GM18907 (cell line): Measurements from ENCODE around the gene ODF2L.
A peak's percentile ranks its signal among the peaks of the same experiment; 100 is the strongest.
"Not testable (repeated sequence)": the region's sequence is repeated elsewhere in the genome, so short reads cannot be mapped to it uniquely, and the experiment has no call there.

Experiments
- ATAC-seq: cut with Tn5 transposase; IDR thresholded peaks from one replicate; pipeline ENCODE4 v1.9.1; 2021; ENCODE audit warnings: mild to moderate bottlenecking, moderate library complexity; ENCODE audit not compliant: unreplicated experiment

The ODF2L gene

GRCh38 chr1:86388777-86389176 lies 7.3 kb downstream of the ODF2L start:
- ATAC-seq: no peak

- ATAC-seq: no peak
Measured at GRCh38 chr1:86387916-86388627, 8.1 kb downstream of the ODF2L start.

GRCh38 chr1:86382878-86383277 lies 13.2 kb downstream of the ODF2L start:
- ATAC-seq: peak; percentile 61

- ATAC-seq: no peak
Measured at GRCh38 chr1:86381223-86381622, 14.9 kb downstream of the ODF2L start.

GRCh38 chr1:86380257-86380861 lies 15.8 kb downstream of the ODF2L start:
- peak; percentile 78 for ATAC-seq

- no peak for ATAC-seq
Measured at GRCh38 chr1:86378813-86379212, 17.3 kb downstream of the ODF2L start.

GRCh38 chr1:86377341-86377740 lies 18.8 kb downstream of the ODF2L start:
- ATAC-seq: no peak

GRCh38 chr1:86375688-86376087 lies 20.4 kb downstream of the ODF2L start:
- ATAC-seq: no peak

- ATAC-seq: no peak
Measured at GRCh38 chr1:86370601-86371022, 25.5 kb downstream of the ODF2L start.

GRCh38 chr1:86365896-86366295 lies 30.2 kb downstream of the ODF2L start:
- ATAC-seq: no peak

GRCh38 chr1:86362807-86363206 lies 33.3 kb downstream of the ODF2L start:
- ATAC-seq: no peak

- ATAC-seq: no peak
Measured at GRCh38 chr1:86357796-86358195, 38.3 kb downstream of the ODF2L start.

GRCh38 chr1:86356247-86356646 lies 39.9 kb downstream of the ODF2L start:
- no peak for ATAC-seq

GRCh38 chr1:86352086-86352485 lies 44.0 kb downstream of the ODF2L start:
- no peak for ATAC-seq

GRCh38 chr1:86350230-86350629 lies 45.9 kb downstream of the ODF2L start:
- ATAC-seq: not testable (repeated sequence)

- ATAC-seq: no peak
Measured at GRCh38 chr1:86346388-86346787, 49.7 kb downstream of the ODF2L start.

GRCh38 chr1:86345042-86345441 lies 51.1 kb downstream of the ODF2L start:
- no peak for ATAC-seq

- ATAC-seq: no peak
Measured at GRCh38 chr1:86339906-86340305, 56.2 kb downstream of the ODF2L start.

- ATAC-seq: no peak
Measured at GRCh38 chr1:86339014-86339812, 56.9 kb downstream of the ODF2L start.

GRCh38 chr1:86335916-86336315 lies 60.2 kb downstream of the ODF2L start:
- no peak for ATAC-seq

GRCh38 chr1:86325264-86325663 lies 70.9 kb downstream of the ODF2L start:
- ATAC-seq: no peak
